Neural cell (in vitro differentiated cells): Measurements from ENCODE around the gene FLRT3. TPM values are rescaled to one million over a fixed set of nuclear protein-coding genes. Genes with fewer than 3 reads are reported as not detected.

Experiments used
- H2AFZ ChIP-seq: fragments of 200-600, 300-800 bp; sonication (generic), shearing (Covaris generic); 2 replicates; pipeline ENCODE4 v1.6.0; 2014; ENCODE audit warnings: low read depth, mild to moderate bottlenecking, antibody characterized with exemption, low read length, moderate library complexity
- H3F3A ChIP-seq: fragments of 200-600 bp; shearing (Covaris generic); 2 replicates; pipeline ENCODE4 v1.6.1; 2016; ENCODE audit warnings: mild to moderate bottlenecking, moderate library complexity, mixed read lengths, antibody characterized with exemption, low read length; ENCODE audit not compliant: insufficient read depth, poor library complexity, severe bottlenecking
- H3K27ac ChIP-seq: fragments of 200-600, 300-800 bp; sonication (generic), shearing (Covaris generic); 2 replicates; pipeline ENCODE4 v1.5.1; 2014; ENCODE audit warnings: mild to moderate bottlenecking, low read length, moderate library complexity
- H3K27me3 ChIP-seq: fragments of 300-800, 200-600 bp; sonication (generic), shearing (Covaris generic); 2 replicates; pipeline ENCODE4 v1.6.0; 2014; ENCODE audit warnings: mild to moderate bottlenecking, low read depth, low read length, moderate library complexity; ENCODE audit not compliant: insufficient read depth
- H3K36me3 ChIP-seq: fragments of 300-800, 200-600 bp; sonication (generic), shearing (Covaris generic); 2 replicates; pipeline ENCODE4 v1.5.1; 2014; ENCODE audit warnings: mild to moderate bottlenecking, antibody characterized with exemption, low read length, moderate library complexity; ENCODE audit not compliant: insufficient read depth
- H3K4me2 ChIP-seq: fragments of 300-800, 200-600 bp; sonication (generic), shearing (Covaris generic); 2 replicates; pipeline ENCODE4 v1.6.0; 2014; ENCODE audit warnings: mild to moderate bottlenecking, low read length
- H3K4me3 ChIP-seq: fragments of 300-800, 200-600 bp; sonication (generic), shearing (Covaris generic); 2 replicates; pipeline ENCODE4 v1.5.1; 2014; ENCODE audit warnings: mild to moderate bottlenecking, low read length, moderate library complexity
- H3K79me2 ChIP-seq: fragments of 200-600 bp; shearing (Covaris generic); replicated peaks from 2 replicates; pipeline ENCODE4 v1.6.0; 2014; ENCODE audit warnings: mild to moderate bottlenecking, low read length, moderate library complexity; ENCODE audit not compliant: insufficient read depth
- H3K9ac ChIP-seq: fragments of 300-800, 200-600 bp; sonication (generic), shearing (Covaris generic); 2 replicates; pipeline ENCODE4 v1.6.1; 2016; ENCODE audit warnings: mild to moderate bottlenecking, low read length, mixed read lengths
- H3K9me2 ChIP-seq: fragments of 200-600 bp; shearing (Covaris generic); 2 replicates; pipeline ENCODE4 v1.6.1; 2016; ENCODE audit warnings: mild to moderate bottlenecking, low read length, mixed read lengths; ENCODE audit not compliant: insufficient read depth
- H3K9me3 ChIP-seq: fragments of 200-600, 300-800 bp; sonication (generic), shearing (Covaris generic); 2 replicates; pipeline ENCODE4 v1.6.1; 2016; ENCODE audit warnings: mild to moderate bottlenecking, mixed run types, low read length, moderate library complexity, mixed read lengths
- H4K20me1 ChIP-seq: fragments of 200-600 bp; shearing (Covaris generic); 2 replicates; pipeline ENCODE4 v1.6.1; 2016; ENCODE audit warnings: mild to moderate bottlenecking, mixed run types; ENCODE audit not compliant: insufficient read depth
- CTCF ChIP-seq: fragments of 450-650 bp; IDR thresholded peaks from 2 replicates; pipeline ENCODE4 v1.5.1; 2014; ENCODE audit warnings: antibody characterized with exemption, mild to moderate bottlenecking, moderate library complexity; ENCODE audit not compliant: poor library complexity, severe bottlenecking
- EP300 ChIP-seq: fragments of 450-650 bp; conservative IDR thresholded peaks from 2 replicates; pipeline ENCODE4 v1.6.1; 2014; ENCODE audit warnings: antibody characterized with exemption, mild to moderate bottlenecking, moderate library complexity; ENCODE audit not compliant: poor library complexity, severe bottlenecking
- EZH2 ChIP-seq: fragments of 200-600, 300-800 bp; shearing (Covaris generic), sonication (generic); IDR thresholded peaks from 2 replicates; pipeline ENCODE4 v1.6.1; 2014; ENCODE audit warnings: antibody characterized with exemption, low read length, borderline replicate concordance, mild to moderate bottlenecking; ENCODE audit not compliant: insufficient read depth, poor library complexity, severe bottlenecking
- MXI1 ChIP-seq: fragments of 450-650 bp; conservative IDR thresholded peaks from 2 replicates; pipeline ENCODE4 v1.6.1; 2014; ENCODE audit warnings: antibody characterized with exemption, mild to moderate bottlenecking; ENCODE audit not compliant: poor library complexity, severe bottlenecking
- POLR2AphosphoS5 ChIP-seq: IDR thresholded peaks from 2 replicates; pipeline ENCODE4 v1.6.1; 2012
- RAD21 ChIP-seq: fragments of 450-650 bp; conservative IDR thresholded peaks from 2 replicates; pipeline ENCODE4 v1.6.1; 2014; ENCODE audit warnings: antibody characterized with exemption, mild to moderate bottlenecking, moderate library complexity
- REST ChIP-seq: IDR thresholded peaks from 2 replicates; pipeline ENCODE4 v1.6.1; 2012; ENCODE audit warnings: borderline replicate concordance
- SMC3 ChIP-seq: fragments of 450-650 bp; conservative IDR thresholded peaks from 2 replicates; pipeline ENCODE4 v1.6.1; 2014; ENCODE audit warnings: antibody characterized with exemption, mild to moderate bottlenecking, moderate library complexity; ENCODE audit not compliant: poor library complexity
- TAF1 ChIP-seq: IDR thresholded peaks from 2 replicates; pipeline ENCODE4 v1.6.1; 2012; ENCODE audit warnings: low read depth
- polyA minus RNA-seq: library from RNA; depleted of rRNA, polyadenylated mRNA; stranded (reverse); fragments of >200 nt; gene quantifications from 2 replicates; pipeline ENCODE4 v1.2.3, GENCODE V29; 2014
- polyA plus RNA-seq: library from polyadenylated mRNA; depleted of rRNA; stranded (reverse); fragments of >200 nt; gene quantifications from 2 replicates; pipeline ENCODE4 v1.2.3, GENCODE V29; 2014

FLRT3 gene
- polyA plus RNA-seq, result 3.2 and 3.4 TPM in 2 replicates
- 13.4 and 16.4 TPM in 2 replicates for polyA minus RNA-seq

GRCh38 chr20:14337400-14338171 lies at the start of gene FLRT3:
Gene FLRT3, minus strand, starts transcription at chr20:14337612. Its CDS starts 10,106 bp downstream, at chr20:14327506.
- Histone ChIP-seq H3K9me2 (no peaks in the 10 kb centered on the region), H3K4me3 (peak within 1 kb of the TSS; percentile 66), H3K27me3 (no peaks in the 10 kb centered on the region), H3K36me3 (no peaks in the 10 kb centered on the region), H3F3A (no peaks in the 10 kb centered on the region), H2AFZ (no peak within 1 kb of the TSS), H3K79me2 (peaks cover 40% of the 10 kb centered on the region), H4K20me1 (no peaks in the 10 kb centered on the region), H3K4me2 (peak within 1 kb of the TSS; percentile 49), H3K9me3 (no peaks in the 10 kb centered on the region), H3K9ac (peak within 1 kb of the TSS; percentile 48), H3K27ac (peak within 1 kb of the TSS; percentile 51)
- TF ChIP-seq EZH2, result no peak
- TF ChIP-seq CTCF, result peak; percentile 95
- TF ChIP-seq EP300, result peak; percentile 30
- peak; percentile 61 for TF ChIP-seq REST
- TF ChIP-seq POLR2AphosphoS5, result peak; percentile 76
- peak; percentile 92 for TF ChIP-seq SMC3
- peak; percentile 97 for TF ChIP-seq RAD21
- TF ChIP-seq MXI1, result peak; percentile 36
- TF ChIP-seq TAF1, result no peak

- TF ChIP-seq MXI1 (no peak), TAF1 (no peak), EP300 (no peak), EZH2 (no peak), POLR2AphosphoS5 (no peak), REST (no peak), SMC3 (no peak)
- Histone ChIP-seq H4K20me1 (no peaks in the 10 kb centered on the region), H3K4me3 (no peak overlapping the region)
Measured at GRCh38 chr20:14386726-14387125, 49.3 kb upstream of the FLRT3 start.

More at GRCh38 chr20:14386726-14387125, 49.3 kb upstream of the FLRT3 start:
- H3K9ac ChIP-seq, result no peak overlapping the region
- H3K27ac ChIP-seq, result no peak overlapping the region
- no peaks in the 10 kb centered on the region for H3K9me3 ChIP-seq
- H2AFZ ChIP-seq, result no peak overlapping the region
- no peaks in the 10 kb centered on the region for H3K9me2 ChIP-seq
- no peaks in the 10 kb centered on the region for H3K36me3 ChIP-seq
- H3K4me2 ChIP-seq, result no peak overlapping the region
- no peaks in the 10 kb centered on the region for H3F3A ChIP-seq
- H3K27me3 ChIP-seq, result no peaks in the 10 kb centered on the region
- no peaks in the 10 kb centered on the region for H3K79me2 ChIP-seq
